ENCODE results near the gene TCF4.

TCF4 gene

GRCh38 chr18:55189972-55190371, 398.0 kb downstream of the TCF4 start:
- DNase-seq (ENCODE audit: low read depth) = no peak
- no peak for TF ChIP-seq CTCF (IDR thresholded peaks at IDR 0.05; ENCODE audit: insufficient read depth, low read depth, low read length, missing control alignments)
- no peak overlapping the region for H3K4me3 ChIP-seq (ENCODE audit: low read length)

- no peak for DNase-seq (ENCODE audit: low read depth)
- no peak overlapping the region for H3K4me3 ChIP-seq (ENCODE audit: low read length)
- TF ChIP-seq CTCF (IDR thresholded peaks at IDR 0.05; ENCODE audit: insufficient read depth, low read depth, low read length, missing control alignments) = no peak
These were observed 401.4 kb downstream of the TCF4 start for GRCh38 chr18:55186588-55186987.

DNA sequence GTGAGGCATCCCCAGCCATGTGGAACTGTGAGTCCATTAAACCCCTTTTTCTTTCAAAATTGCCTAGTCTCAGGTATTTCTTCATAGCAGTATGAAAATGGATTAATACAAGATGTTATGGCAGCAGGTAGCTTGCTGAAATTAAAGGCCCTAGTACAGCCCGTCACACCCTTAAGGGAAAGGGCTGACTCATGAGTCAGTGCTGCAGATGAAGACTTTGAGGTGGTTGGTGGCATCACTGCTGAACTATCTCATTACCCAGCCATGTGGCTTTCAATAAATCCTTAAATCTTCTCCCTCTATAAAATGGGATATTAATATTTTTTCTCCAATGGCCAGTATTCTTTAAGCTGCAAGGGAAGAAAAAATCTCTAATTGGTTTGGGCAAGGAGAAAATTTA, 402.6 kb downstream of the TCF4 start:
- TF ChIP-seq CTCF (IDR thresholded peaks at IDR 0.05; ENCODE audit: insufficient read depth, low read depth, low read length, missing control alignments) = no peak
- no peak overlapping the region for H3K4me3 ChIP-seq (ENCODE audit: low read length)
- DNase-seq (ENCODE audit: low read depth) = peak; percentile 55

- DNase-seq (ENCODE audit: low read depth) = no peak
- no peak for TF ChIP-seq CTCF (IDR thresholded peaks at IDR 0.05; ENCODE audit: insufficient read depth, low read depth, low read length, missing control alignments)
These were observed 408.2 kb downstream of the TCF4 start for GRCh38 chr18:55179835-55180234.

GRCh38 chr18:55179425-55179824, 408.6 kb downstream of the TCF4 start:
- no peak for TF ChIP-seq CTCF (IDR thresholded peaks at IDR 0.05; ENCODE audit: insufficient read depth, low read depth, low read length, missing control alignments)
- no peak for DNase-seq (ENCODE audit: low read depth)

More at GRCh38 chr18:55179835-55180234, 408.2 kb downstream of the TCF4 start:
- H3K4me3 ChIP-seq (ENCODE audit: low read length) = no peak overlapping the region

DNA sequence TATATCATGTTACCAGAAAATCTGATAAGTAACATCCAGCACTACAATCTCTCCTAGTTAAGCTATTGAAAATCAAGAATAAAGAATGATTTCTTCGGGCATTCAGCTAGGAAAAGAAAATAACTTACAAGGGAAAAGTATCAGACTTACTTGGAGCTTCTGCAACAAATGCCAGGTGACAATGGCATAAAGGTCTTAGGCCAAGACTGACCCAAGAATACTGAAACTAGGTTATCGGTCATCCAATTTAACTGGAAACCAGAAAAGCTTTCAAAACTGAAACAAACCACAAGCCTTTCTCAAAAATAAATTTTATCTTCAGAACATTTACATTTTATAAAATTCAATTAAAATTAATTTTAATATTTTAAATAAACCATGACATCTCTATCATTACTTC, 414.7 kb downstream of the TCF4 start:
- DNase-seq (ENCODE audit: low read depth) = no peak
- TF ChIP-seq CTCF (IDR thresholded peaks at IDR 0.05; ENCODE audit: insufficient read depth, low read depth, low read length, missing control alignments) = no peak
- H3K4me3 ChIP-seq (ENCODE audit: low read length) = no peak overlapping the region

More at GRCh38 chr18:55179425-55179824, 408.6 kb downstream of the TCF4 start:
- no peak overlapping the region for H3K4me3 ChIP-seq (ENCODE audit: low read length)

All from epithelial cell of esophagus (primary cell).